Measurements from ENCODE around the gene PRLR. TPM values are rescaled to one million over a fixed set of nuclear protein-coding genes. Genes with fewer than 3 reads are reported as not detected.

PRLR gene
- total and polyA plus RNA-seq, 10 donors: 0.02 to 0.82 (median 0.26) TPM

- TF ChIP-seq CTCF (IDR thresholded peaks at IDR 0.05 in 8 of 11, conservative IDR thresholded peaks at IDR 0.05 in 3 of 11): no peak
- no peak for TF ChIP-seq POLR2AphosphoS5 (IDR thresholded peaks at IDR 0.05)
- TF ChIP-seq POLR2A (IDR thresholded peaks at IDR 0.05): no peak
- no peak overlapping the region for H3K27ac ChIP-seq
- peaks cover 0 to 45% (median 23%) of the 10 kb centered on the region in 7 donors for H3K27me3 ChIP-seq (replicated peaks in 1 of 7)
- 66 to 86% (median 79%) methylated on average over 4 of the region's 4 CpGs for WGBS, 5 donors
- no peaks in the 10 kb centered on the region for H3K9me3 ChIP-seq
- intact Hi-C loops (cut with DNase I; ENCODE audit: low total_unique reads): no loop called here
- no peaks in the 10 kb centered on the region for H3K36me3 ChIP-seq
- no peak for DNase-seq
- H3K4me1 ChIP-seq: peaks cover 0 to 16% (median 12%) of the 10 kb centered on the region in 6 donors
- no peak overlapping the region for H3K4me3 ChIP-seq
These were observed 2.8 kb upstream of the PRLR start for GRCh38 chr5:35233121-35233520.

DNA sequence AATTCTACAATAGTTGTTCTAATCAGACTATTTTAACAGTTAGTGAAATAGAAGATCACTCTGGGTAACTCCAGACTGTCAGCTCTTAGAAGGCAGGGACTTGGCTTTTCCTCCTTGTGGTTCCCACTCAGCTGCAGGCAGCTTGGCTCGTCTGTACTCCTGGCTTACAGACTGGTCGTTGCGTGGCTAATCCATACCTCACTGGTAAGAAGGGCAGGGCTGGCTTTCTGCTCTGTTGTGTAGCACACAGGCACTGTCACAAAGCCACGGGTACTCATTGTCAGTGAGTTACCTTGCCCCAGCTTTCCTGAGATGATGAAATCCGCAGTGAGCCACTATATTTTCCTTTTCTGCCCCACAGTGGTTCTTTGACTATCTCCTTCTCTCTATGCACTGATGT, 1.8 kb upstream of the PRLR start:
- no peaks in the 10 kb centered on the region for H3K9me3 ChIP-seq
- H3K36me3 ChIP-seq: no peaks in the 10 kb centered on the region
- peaks cover 0 to 55% (median 25%) of the 10 kb centered on the region in 7 donors for H3K27me3 ChIP-seq (replicated peaks in 1 of 7)
- TF ChIP-seq POLR2AphosphoS5 (IDR thresholded peaks at IDR 0.05): no peak
- TF ChIP-seq CTCF (IDR thresholded peaks at IDR 0.05 in 8 of 11, conservative IDR thresholded peaks at IDR 0.05 in 3 of 11): no peak
- TF ChIP-seq POLR2A (IDR thresholded peaks at IDR 0.05): no peak
- H3K27ac ChIP-seq: no peak overlapping the region
- no peak for DNase-seq
- intact Hi-C loops (cut with DNase I; ENCODE audit: low total_unique reads): no loop called here
- H3K4me1 ChIP-seq: peaks cover 0 to 16% (median 12%) of the 10 kb centered on the region in 6 donors
- 72 to 92% (median 84%) methylated on average over 5 of the region's 5 CpGs for WGBS, 5 donors
- H3K4me3 ChIP-seq: no peak overlapping the region

DNA sequence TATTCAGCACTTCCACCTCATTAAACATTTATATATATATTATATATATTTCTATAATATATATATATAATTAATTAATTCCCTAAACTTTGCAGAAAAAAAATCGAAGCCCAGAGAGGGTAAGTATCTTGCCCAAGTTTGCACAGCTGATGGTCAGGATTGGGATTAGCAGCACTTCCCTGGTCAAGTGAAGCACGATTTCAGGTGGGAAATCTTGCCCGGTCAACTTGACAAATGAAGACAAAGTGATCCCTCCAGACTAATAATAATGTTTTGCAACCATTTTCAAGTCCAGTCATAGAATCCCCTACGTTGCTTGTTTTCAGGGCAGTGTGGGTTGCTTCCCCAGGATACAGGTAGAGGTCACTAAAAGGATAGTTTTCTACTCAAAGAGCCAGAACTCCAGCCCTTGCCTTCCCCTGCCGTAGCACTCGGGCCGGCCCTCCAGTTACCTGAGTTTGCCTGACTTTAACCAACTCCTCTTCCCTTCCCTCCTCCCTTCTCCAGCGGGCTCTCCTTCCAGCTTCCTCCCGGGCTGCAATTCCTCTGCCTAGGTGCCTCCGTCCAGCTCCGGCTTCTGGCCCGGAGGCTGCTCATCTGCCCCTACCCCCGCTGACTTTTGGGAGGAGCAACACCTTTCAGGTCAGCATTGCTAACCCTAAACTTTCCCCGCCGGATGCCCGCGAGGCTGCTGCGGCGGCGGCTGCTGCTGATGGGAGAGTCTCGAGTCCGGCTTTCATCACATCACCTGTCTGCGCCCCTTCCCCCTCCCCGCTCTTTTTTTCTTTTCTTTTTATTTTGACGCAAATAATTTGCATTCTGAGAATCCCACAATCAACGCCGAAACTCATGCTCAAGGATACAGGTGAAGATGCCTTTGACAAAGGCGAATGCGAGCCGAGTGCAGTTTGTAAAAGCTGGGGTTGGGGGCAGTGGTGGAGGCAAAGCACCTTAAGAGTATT, 930 bp downstream of the PRLR start:
- H3K27me3 ChIP-seq (replicated peaks in 1 of 7): peaks cover 0 to 69% (median 25%) of the 10 kb centered on the region in 7 donors
- no peaks in the 10 kb centered on the region for H3K9me3 ChIP-seq
- WGBS, 5 donors: 6 to 8% (median 8%) methylated on average over 30 of the region's 30 CpGs
- H3K36me3 ChIP-seq: no peaks in the 10 kb centered on the region
- no peak for TF ChIP-seq POLR2AphosphoS5 (IDR thresholded peaks at IDR 0.05)
- H3K4me3 ChIP-seq: peak overlapping the region; percentile 4 to 63 (median 31)
- intact Hi-C loops (cut with DNase I; ENCODE audit: low total_unique reads): no loop called here
- peaks cover 0 to 16% (median 12%) of the 10 kb centered on the region in 6 donors for H3K4me1 ChIP-seq
- H3K27ac ChIP-seq: no peak overlapping the region
- DNase-seq: no peak

DNA sequence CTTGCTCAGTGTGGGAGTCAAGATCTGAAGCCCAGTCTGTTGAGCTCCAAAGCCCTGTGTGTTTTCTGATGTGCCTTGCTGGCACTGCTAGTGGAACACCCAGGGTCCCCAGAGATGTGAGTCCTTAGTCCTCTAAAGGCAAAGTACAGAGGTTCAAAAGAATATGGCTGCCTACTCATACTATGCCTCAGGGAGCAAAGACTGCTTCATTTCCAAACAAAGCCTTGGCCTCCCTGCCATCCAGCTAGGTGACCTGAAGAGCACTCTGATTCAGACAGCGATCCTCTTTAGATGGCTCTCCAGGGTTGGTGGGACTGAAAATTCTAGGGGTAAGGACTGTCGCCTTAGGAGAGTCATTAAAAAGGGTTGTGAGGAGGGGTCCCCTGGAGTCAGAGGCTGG, 2.0 kb downstream of the PRLR start:
- Histone ChIP-seq H3K27ac (no peak overlapping the region), H3K36me3 (no peaks in the 10 kb centered on the region), H3K27me3 (replicated peaks in 1 of 7) (peaks cover 0 to 74% (median 25%) of the 10 kb centered on the region in 7 donors), H3K4me3 (no peak overlapping the region), H3K9me3 (no peaks in the 10 kb centered on the region), H3K4me1 (peaks cover 0 to 16% (median 12%) of the 10 kb centered on the region in 6 donors)
- intact Hi-C loops (cut with DNase I; ENCODE audit: low total_unique reads): no loop called here
- 47 to 83% (median 48%) methylated on average over 2 of the region's 2 CpGs for WGBS, 5 donors
- TF ChIP-seq POLR2A (IDR thresholded peaks at IDR 0.05) (no peak), POLR2AphosphoS5 (IDR thresholded peaks at IDR 0.05) (no peak), CTCF (IDR thresholded peaks at IDR 0.05 in 8 of 11, conservative IDR thresholded peaks at IDR 0.05 in 3 of 11) (no peak)
- no peak for DNase-seq
